Upper lobe of left lung (tissue), 6 donors: ENCODE measurements around the gene PRR33. TPM values are rescaled to one million over a fixed set of nuclear protein-coding genes. Genes with fewer than 3 reads are reported as not detected.
A peak's percentile ranks its signal among the peaks of the same experiment; 100 is the strongest.

Experiments
- ATAC-seq, 2 donors: fragments of 200-7000 bp; cut with Tn5 transposase; one replicate each; pipeline ENCODE4 v1.9.1; 2022; ENCODE audit warnings: mild to moderate bottlenecking in 2 of 2, moderate library complexity in 2 of 2; ENCODE audit not compliant: low FRiP score in 2 of 2
- DNase-seq, 2 donors: peaks; one replicate each; pipeline ENCODE4 v3.0.0-alpha.2; 2019 to 2020
- H3K27ac ChIP-seq, 4 donors: fragments of 200-600 bp; sonication (generic); one replicate each; pipeline ENCODE4 v1.5.1; 2016 to 2019
- H3K27me3 ChIP-seq, 4 donors: fragments of 200-600 bp; sonication (generic); one replicate each; pipeline ENCODE4 v1.5.1; 2017 to 2019
- H3K36me3 ChIP-seq, 4 donors: fragments of 200-600 bp; sonication (generic); one replicate each; pipeline ENCODE4 v1.5.1; 2016 to 2019
- H3K4me1 ChIP-seq, 4 donors: fragments of 200-600 bp; sonication (generic); one replicate each; pipeline ENCODE4 v1.5.1; 2018 to 2019
- H3K4me3 ChIP-seq, 4 donors: fragments of 200-600 bp; sonication (generic); one replicate each; pipeline ENCODE4 v1.5.1; 2017 to 2019; ENCODE audit warnings: mild to moderate bottlenecking in 2 of 4, moderate library complexity in 1 of 4
- H3K9me3 ChIP-seq, 4 donors: fragments of 200-600 bp; sonication (generic); one replicate each; pipeline ENCODE4 v1.5.1; 2018 to 2019
- EP300 ChIP-seq, 4 donors: sonication (generic); formaldehyde crosslinking; IDR thresholded peaks; one replicate each; pipeline ENCODE4 v1.5.1; 2017; ENCODE audit warnings: antibody characterized with exemption in 4 of 4, control low read depth in 2 of 4
- POLR2A ChIP-seq, 4 donors: fragments of 450-650 bp; IDR thresholded peaks; one replicate each; pipeline ENCODE4 v1.5.1; 2016 to 2017; ENCODE audit warnings: antibody characterized with exemption in 4 of 4, mild to moderate bottlenecking in 2 of 4
- POLR2AphosphoS5 ChIP-seq, 2 donors: sonication (generic); formaldehyde crosslinking; IDR thresholded peaks; one replicate each; pipeline ENCODE4 v1.5.1; 2017; ENCODE audit warnings: antibody characterized with exemption in 2 of 2
- WGBS, 2 donors: methylation state at CpG; one replicate each; pipeline ENCODE4 v1.1.5; 2017 to 2018; 5-methylcytosine and 5-hydroxymethylcytosine counted together
- total RNA-seq, 6 donors: library from RNA; depleted of rRNA in 4 of 6; stranded (reverse); fragments of >200 nt in 4 of 6; gene quantifications; one replicate each; pipeline versions ENCODE4 v1.1.0 to v1.2.1, GENCODE V29; 2016 to 2021
- TF ChIP-seq, protein P1 (sequence below), 6 experiments: fragments of 450-650 bp in 4 of 6; fragments of 200-600 bp in 2 of 6; sonication (generic) in 2 of 6; IDR thresholded peaks; one replicate each; pipeline ENCODE4 v1.5.1; 2016 to 2019; ENCODE audit warnings: antibody characterized with exemption in 6 of 6
- donor health status: DM: no; HTN: no; CAD: no; lungs with moderate emphysema.
- donor health status: DM: no; HTN: yes; CAD: no; lungs with severe emphysema.

PRR33 gene
- total RNA-seq, 6 donors from 2014 or later = not detected

DNA sequence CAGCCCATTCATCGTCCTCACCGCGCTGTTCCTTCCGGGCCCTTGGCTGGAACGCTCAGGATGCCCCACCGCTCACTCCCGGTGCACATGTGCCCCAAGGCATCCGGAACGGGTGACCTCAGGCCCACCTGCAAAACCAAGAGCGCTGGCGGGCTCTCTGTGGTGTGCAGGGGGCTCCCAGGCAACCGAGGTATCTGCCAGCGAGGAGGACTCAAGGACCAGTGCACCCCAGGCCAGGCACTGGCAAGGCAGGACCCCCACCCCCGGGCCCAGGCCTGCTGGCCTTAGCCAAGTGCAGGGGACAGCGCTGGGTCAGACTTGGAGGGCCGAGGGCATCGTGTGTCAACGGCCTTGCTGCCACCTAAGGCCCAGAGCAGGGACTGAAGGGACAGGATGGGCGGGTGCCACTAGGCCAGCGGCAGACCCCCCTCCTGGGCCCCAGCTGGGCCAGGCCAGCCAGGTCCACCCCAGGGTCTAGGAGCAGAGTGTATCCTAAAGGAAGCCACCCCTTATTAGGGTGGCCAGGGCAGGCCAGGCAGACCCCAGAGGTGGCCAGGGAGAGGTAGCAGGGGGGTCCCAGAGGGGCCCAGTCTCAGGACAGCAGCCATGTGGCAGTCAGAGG lies 36.3 kb upstream of the PRR33 start:
- Histone ChIP-seq H3K27ac (no peak overlapping the region), H3K4me3 (no peak overlapping the region), H3K9me3 (no peaks in the 10 kb centered on the region), H3K36me3 (no peaks in the 10 kb centered on the region), H3K27me3 (no peaks in the 10 kb centered on the region), H3K4me1 (no peaks in the 10 kb centered on the region)
- 85 to 93% methylated on average over 10 to 18 of the region's 20 CpGs for WGBS, 2 donors
- peak; percentile 4 to 19 for ATAC-seq
- TF ChIP-seq EP300 (IDR thresholded peaks at IDR 0.05) = no peak
- TF ChIP-seq, protein P1, sequence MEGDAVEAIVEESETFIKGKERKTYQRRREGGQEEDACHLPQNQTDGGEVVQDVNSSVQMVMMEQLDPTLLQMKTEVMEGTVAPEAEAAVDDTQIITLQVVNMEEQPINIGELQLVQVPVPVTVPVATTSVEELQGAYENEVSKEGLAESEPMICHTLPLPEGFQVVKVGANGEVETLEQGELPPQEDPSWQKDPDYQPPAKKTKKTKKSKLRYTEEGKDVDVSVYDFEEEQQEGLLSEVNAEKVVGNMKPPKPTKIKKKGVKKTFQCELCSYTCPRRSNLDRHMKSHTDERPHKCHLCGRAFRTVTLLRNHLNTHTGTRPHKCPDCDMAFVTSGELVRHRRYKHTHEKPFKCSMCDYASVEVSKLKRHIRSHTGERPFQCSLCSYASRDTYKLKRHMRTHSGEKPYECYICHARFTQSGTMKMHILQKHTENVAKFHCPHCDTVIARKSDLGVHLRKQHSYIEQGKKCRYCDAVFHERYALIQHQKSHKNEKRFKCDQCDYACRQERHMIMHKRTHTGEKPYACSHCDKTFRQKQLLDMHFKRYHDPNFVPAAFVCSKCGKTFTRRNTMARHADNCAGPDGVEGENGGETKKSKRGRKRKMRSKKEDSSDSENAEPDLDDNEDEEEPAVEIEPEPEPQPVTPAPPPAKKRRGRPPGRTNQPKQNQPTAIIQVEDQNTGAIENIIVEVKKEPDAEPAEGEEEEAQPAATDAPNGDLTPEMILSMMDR (IDR thresholded peaks at IDR 0.05) = no peak
- no peak for TF ChIP-seq POLR2A (IDR thresholded peaks at IDR 0.05)
- no peak for TF ChIP-seq POLR2AphosphoS5 (IDR thresholded peaks at IDR 0.05)
- peak in 1 of 2 donors; percentile 80 for DNase-seq

DNA sequence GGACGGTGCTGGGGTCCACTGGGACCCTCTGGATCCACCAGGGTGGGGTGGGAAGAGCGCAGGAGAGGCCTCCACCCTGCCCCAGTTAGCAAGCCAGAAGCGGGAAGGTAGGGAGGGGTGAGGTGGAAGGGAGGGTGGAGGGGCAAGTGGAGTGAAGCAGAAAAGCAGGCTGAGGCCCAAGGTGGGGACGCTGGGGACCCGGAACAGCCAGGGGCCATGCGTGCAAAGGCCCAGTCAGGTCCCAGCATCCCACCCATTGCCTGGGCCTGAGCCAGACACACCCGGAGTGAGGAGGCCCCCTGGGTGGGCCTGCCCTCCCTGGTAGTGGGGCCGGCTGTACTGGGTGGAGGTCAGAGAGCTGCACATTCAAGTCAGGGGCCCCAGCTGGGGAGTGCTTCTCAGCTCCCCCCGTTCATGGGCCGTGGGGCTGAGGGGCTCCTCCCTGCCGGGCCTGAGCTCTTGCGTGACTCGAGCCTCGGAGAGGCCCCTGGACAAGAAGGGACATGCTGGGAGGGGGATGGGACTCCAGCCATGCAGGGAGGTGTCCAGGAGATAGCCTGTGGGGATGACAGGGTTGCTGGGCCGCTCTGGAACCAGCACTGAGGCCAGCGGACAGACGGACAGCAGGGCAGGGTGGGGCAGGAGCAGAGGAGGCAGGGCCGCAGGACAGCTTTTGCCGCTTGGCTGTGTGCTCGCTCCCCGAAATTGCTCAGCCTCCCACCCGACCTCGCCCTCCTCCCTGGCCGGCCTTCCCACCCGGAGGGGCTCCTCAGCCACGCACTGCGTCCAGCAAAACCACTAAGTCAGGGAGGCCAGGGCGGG lies 35.5 kb upstream of the PRR33 start:
- 76 to 84% methylated on average over 23 to 28 of the region's 28 CpGs for WGBS, 2 donors
- Histone ChIP-seq H3K4me3 (no peak overlapping the region), H3K4me1 (no peaks in the 10 kb centered on the region), H3K36me3 (no peaks in the 10 kb centered on the region), H3K9me3 (no peaks in the 10 kb centered on the region), H3K27me3 (no peaks in the 10 kb centered on the region), H3K27ac (no peak overlapping the region)
- DNase-seq (peak in 1 of 2 donors; percentile 72), ATAC-seq (peak in 1 of 2 donors; percentile 65)
- TF ChIP-seq POLR2A (IDR thresholded peaks at IDR 0.05) (no peak), POLR2AphosphoS5 (IDR thresholded peaks at IDR 0.05) (no peak), EP300 (IDR thresholded peaks at IDR 0.05) (no peak)
- TF ChIP-seq, protein P1 (IDR thresholded peaks at IDR 0.05) = no peak

DNA sequence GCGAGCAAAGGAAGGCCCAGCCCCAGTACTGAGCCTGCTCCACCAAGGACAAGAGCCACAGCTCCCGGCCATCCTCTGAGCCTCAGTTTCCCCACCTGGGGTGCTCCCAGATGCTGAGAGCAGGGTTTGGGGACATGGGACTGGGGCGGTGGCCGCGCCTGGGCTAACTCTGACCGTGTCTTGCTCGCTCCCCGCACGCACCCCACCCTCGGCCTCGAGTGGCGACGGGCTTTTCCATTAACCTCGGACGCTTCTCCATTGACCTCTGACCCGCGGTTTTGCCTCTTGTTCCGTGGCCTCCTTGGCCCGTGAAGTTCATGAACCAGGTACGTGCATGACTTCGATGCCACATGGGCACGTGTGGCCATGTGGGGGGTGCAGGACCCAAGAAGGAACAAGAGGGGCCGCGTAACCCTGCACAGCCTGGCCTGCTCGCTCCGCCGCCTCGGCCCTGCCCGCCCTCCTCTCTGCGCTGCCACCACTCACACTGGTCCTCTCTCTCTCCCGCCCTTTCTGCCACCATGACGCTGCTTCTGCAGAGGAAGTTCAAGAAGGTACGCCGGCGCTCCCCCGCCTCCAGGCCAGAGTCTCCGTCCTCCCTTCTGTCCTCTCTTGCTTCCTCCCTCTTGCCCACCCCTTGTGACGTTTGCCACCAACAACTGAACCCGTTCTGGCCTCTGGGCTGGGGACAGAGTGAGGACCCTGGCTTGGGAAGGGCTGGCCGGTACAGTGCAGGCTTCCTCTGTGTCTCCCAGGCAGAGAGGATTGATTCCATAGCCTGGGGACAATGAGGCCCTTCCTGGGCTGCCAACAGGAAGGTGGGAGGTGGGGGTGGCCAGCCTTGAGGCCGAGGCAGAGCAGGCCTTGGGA lies 34.7 kb upstream of the PRR33 start:
- no peak for TF ChIP-seq EP300 (IDR thresholded peaks at IDR 0.05)
- TF ChIP-seq POLR2A (IDR thresholded peaks at IDR 0.05) = no peak
- TF ChIP-seq, protein P1 (IDR thresholded peaks at IDR 0.05) = no peak
- no peak for TF ChIP-seq POLR2AphosphoS5 (IDR thresholded peaks at IDR 0.05)
- Histone ChIP-seq H3K4me3 (no peak overlapping the region), H3K27ac (no peak overlapping the region), H3K9me3 (no peaks in the 10 kb centered on the region), H3K36me3 (no peaks in the 10 kb centered on the region), H3K4me1 (no peaks in the 10 kb centered on the region), H3K27me3 (no peaks in the 10 kb centered on the region)
- no peak for ATAC-seq
- 81 to 88% methylated on average over 40 to 41 of the region's 41 CpGs for WGBS, 2 donors
- DNase-seq = peak in 1 of 2 donors; percentile 78

GRCh38 chr11:1925373-1926155 lies 33.9 kb upstream of the PRR33 start:
- DNase-seq (peak in 1 of 2 donors; percentile 51), ATAC-seq (no peak)
- no peak overlapping the region for H3K4me3 ChIP-seq
- 89 to 94% methylated on average over 11 to 23 of the region's 23 CpGs for WGBS, 2 donors
- TF ChIP-seq POLR2A (IDR thresholded peaks at IDR 0.05) (no peak), EP300 (IDR thresholded peaks at IDR 0.05) (no peak), POLR2AphosphoS5 (IDR thresholded peaks at IDR 0.05) (no peak)
- TF ChIP-seq, protein P1 (IDR thresholded peaks at IDR 0.05) = no peak
- no peaks in the 10 kb centered on the region for H3K27me3 ChIP-seq
- H3K4me1 ChIP-seq = no peaks in the 10 kb centered on the region
- H3K36me3 ChIP-seq = no peaks in the 10 kb centered on the region
- H3K27ac ChIP-seq = no peak overlapping the region
- no peaks in the 10 kb centered on the region for H3K9me3 ChIP-seq
